Adipose tissue (tissue), 3 donors: Measurements from ENCODE around the gene STK16. TPM values are rescaled to one million over a fixed set of nuclear protein-coding genes. Genes with fewer than 3 reads are reported as not detected.
"Not testable (repeated sequence)": the region's sequence is repeated elsewhere in the genome, so short reads cannot be mapped to it uniquely, and the experiment has no call there.

ENCODE experiments used
- H3K27ac ChIP-seq: one replicate; pipeline ENCODE4 v1.5.1; 2013; ENCODE audit warnings: low read depth, low read length
- WGBS, 3 donors: extraction: QIAGEN DNeasy Blood & Tissue Kit; methylation state at CpG; one replicate each; pipeline ENCODE4 v1.1.7; 2013; 5-methylcytosine and 5-hydroxymethylcytosine counted together
- polyA plus RNA-seq, 3 donors: library from polyadenylated mRNA; stranded (reverse); fragments of 200-250 nt; gene quantifications; one replicate each; pipeline ENCODE4 v1.2.3, GENCODE V29; 2013
- donor health status: healthy with polysubstance abuse.
- donor health status: Bipolar disorder and iron deficiency.
- donor health status: healthy.

STK16 gene
- polyA plus RNA-seq, 3 donors: 33.8 to 36.6 (median 33.9) TPM

DNA sequence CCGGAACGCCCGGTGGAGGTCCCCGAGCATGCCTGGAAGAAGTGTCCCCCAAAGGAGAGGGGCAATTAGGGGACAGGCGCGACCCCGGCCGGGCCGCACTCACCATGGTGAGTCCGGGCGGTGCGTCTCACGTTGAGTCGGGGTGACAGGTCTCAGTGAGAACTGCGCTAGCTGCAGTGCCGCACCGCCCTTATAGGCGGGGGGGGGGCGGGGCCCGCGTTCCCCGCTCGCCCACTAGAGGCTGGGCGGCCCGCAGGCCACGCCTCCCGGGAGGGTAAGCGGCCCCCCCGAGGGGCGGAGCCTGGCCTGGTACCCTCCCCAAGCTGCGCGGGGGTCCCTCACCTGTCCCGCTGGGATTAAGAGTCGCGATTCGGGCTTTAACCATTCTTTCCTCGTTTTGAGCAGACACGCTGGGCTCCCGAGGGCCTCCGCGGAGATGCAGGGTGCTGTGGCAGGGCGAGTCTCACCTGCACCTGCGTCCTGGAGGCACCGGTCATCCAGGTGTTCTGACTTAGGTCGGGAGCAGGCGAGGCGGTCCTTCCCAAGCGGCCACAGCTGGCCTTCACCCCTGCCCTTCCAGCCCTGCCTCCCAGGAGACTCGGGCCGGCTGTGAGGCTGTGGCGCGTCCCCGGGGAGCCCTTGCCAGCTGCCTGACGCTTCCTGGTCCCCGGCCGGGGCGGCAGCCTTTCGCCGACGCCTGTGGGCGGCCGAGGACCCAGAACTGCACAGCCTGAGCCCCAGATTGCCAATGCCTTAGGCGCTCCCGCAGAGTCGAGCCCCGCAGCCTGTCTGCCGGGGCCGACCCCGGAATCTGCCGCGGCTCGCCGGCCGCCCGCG, 8.7 kb downstream of the STK16 start, which contains the start of gene TUBA4A:
Gene TUBA4A, minus strand, starts transcription at position 166 of the 837 bp plus-strand sequence. Its CDS starts 60 bp downstream, at position 106.
- WGBS, 3 donors: 0% methylated on average over 63 to 76 of the region's 76 CpGs
- H3K27ac ChIP-seq: peak within 1 kb of the TSS; percentile 49

GRCh38 chr2:219254590-219255201, 9.4 kb downstream of the STK16 start:
- WGBS, 3 donors: 11 to 23% (median 16%) methylated on average over 12 of the region's 12 CpGs
- peak overlapping the region; percentile 49 for H3K27ac ChIP-seq

GRCh38 chr2:219258942-219259341, 13.7 kb downstream of the STK16 start:
- WGBS, 3 donors: 81 to 89% (median 88%) methylated on average over 10 of the region's 10 CpGs
- not testable (repeated sequence) for H3K27ac ChIP-seq

DNA sequence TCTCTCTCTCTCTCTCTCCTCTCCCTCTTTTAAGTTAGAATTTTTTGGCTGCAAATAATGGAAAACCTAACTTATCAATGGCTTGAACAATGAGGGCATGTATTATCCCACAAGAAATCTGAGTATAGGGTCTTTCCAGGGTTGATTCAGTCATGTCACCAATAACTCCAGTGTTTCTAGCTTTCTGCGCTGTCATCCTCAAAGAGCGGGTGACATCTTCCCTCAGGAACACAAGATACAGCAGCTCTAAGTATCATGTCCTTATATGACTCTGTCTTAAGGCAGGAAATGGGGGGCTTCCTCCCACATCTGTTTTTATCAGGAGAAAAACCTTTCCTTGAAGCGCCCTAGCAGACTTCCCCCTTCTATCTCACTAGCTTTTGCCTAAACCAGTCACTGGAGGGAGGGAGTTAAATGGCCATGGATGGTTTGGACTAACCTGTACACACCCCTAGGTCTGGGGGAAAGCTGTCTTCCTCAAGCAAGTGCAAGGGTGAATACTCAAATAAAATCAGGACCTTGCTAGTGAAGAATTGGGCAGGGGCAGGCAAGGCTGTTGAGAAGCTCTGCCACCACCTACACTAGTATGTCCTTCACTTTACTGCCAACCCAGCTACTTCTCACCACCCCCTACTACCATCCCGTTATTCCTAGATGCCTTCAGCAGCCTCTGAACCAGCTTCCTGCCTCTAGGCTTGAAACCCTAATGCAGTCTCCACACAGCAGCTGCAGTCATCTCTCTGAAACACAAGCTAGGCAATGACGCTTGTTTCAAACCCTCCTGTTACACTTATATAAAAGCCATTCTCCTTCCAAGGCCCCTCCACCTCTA, 16.0 kb downstream of the STK16 start:
- 53 to 69% (median 57%) methylated on average over 5 of the region's 5 CpGs for WGBS, 3 donors
- no peak overlapping the region for H3K27ac ChIP-seq

DNA sequence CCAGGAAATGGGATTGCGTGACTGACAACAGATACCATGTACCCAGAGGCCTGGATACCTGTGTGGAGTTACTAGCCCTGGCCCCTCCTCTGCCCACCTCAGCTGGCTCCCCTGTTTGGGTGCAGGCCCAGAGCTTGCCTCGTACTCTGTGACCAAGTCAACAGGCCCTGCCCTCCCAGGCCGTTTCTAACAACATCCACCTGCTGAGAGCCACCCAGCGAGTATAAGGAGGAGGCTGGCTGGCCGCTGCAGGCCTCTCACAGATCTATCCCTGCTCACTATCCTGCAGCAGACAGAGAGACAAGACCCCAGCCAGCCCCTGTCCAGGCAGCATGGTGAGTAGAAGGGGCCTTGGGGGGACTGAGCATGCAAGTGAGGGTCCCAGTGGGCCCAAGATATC, 21.0 kb downstream of the STK16 start:
- WGBS, 3 donors: 67 to 77% (median 75%) methylated on average over 5 of the region's 5 CpGs
- no peak overlapping the region for H3K27ac ChIP-seq

- no peak overlapping the region for H3K27ac ChIP-seq
- 83 to 94% methylated on average over 1 of the region's 1 CpG; no CpG with 5 or more reads in 1 of the 3 donors for WGBS, 3 donors
Observed at GRCh38 chr2:219266886-219267285, 21.6 kb downstream of the STK16 start.

- 78 to 90% (median 84%) methylated on average over 2 of the region's 2 CpGs for WGBS, 3 donors
- no peak overlapping the region for H3K27ac ChIP-seq
Observed at GRCh38 chr2:219268294-219268693, 23.0 kb downstream of the STK16 start.

DNA sequence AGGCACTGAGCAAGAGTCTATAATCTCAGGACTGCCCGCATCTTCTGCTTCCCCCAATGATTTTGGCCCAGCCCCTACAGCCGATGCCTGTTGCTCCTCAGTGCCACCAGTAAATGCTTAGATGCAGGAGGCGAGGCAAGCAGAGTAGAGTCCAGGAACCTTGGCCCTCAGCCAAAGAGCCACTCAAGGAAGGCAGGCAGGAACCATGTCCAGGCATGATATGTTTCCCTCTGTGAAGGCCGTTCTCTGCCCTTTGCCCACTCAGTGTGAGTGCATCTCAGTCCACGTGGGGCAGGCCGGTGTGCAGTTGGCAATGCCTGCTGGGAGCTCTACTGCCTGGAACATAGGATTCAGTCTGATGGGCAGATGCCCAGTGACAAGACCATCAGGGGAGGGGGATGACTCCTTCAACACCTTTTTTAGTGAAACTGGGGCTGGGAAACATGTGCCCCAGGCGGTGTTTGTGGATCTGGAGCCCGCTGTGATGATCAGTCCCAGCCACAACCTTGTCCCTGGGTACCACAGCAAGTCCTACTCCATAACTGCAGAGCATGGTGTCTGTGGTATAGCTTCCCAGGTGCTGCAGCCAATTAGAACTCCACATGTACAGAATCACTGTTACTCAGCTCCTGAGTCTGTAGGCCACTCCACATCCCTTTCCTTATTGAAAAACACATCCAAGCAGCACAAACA, 24.2 kb downstream of the STK16 start:
- WGBS, 3 donors: 36 to 66% (median 62%) methylated on average over 8 of the region's 8 CpGs
- H3K27ac ChIP-seq: no peak overlapping the region

- no peak overlapping the region for H3K27ac ChIP-seq
- 87 to 100% (median 88%) methylated on average over 5 of the region's 5 CpGs for WGBS, 3 donors
Observed at GRCh38 chr2:219270055-219270372, 24.7 kb downstream of the STK16 start.

DNA sequence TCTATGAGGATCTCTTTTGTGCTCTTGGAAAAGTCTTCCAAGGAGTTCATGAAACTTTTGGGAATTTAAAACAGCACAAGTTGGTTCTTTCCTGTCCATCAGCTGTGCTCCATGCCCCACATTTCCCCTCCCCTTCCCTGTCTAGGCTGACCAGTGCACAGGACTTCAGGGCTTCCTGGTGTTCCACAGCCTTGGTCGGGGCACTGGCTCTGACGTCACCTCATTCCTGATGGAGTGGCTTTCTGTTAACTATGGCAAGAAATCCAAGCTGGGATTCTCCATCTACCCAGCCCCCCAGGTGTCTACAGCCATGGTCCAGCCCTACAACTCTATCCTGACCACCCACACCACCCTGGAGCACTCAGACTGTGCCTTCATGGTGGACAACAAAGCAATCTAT, 25.7 kb downstream of the STK16 start:
- WGBS, 3 donors: 70 to 89% (median 89%) methylated on average over 2 of the region's 2 CpGs
- H3K27ac ChIP-seq: no peak overlapping the region

DNA sequence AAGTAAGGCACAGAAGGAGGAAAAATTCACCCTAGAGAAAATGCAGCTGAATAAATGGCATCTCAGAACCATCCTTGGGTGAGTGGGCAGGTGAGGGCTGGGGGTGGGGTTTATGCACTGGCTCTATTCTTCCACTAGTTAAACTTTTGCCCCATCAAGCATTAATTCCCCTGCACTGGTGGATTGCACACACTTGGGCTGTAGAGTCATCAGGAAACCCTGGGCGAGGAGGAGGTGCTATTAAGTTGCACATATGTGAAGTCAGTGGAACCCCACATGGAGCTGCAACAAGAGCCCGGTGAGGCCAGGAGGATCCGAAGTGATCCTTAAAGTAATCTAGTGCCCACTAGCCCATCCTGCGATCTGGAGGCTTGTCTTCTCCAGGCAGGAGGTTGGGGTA, 27.1 kb downstream of the STK16 start:
- no peak overlapping the region for H3K27ac ChIP-seq
- WGBS, 3 donors: 73 to 86% (median 83%) methylated on average over 4 of the region's 4 CpGs

DNA sequence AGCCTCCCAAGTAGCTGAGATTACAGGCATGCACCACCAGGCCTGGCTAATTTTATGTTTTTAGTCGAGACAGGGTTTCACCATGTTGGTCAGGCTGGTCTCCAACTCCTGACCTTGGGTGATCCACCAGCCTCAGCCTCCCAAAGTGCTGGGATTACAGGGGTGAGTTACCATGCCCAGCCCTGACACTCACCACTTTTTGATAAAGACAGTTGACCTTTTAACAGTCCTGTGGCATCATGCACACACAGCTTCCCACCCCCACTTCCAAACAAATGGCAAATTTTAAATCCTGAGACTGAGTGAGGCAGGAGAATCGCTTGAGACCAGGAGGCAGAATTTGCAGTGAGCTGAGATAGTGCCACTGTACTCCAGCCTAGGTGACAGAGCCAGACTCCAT, 27.7 kb downstream of the STK16 start:
- 76 to 80% (median 78%) methylated on average over 2 of the region's 2 CpGs for WGBS, 3 donors
- H3K27ac ChIP-seq: no peak overlapping the region

GRCh38 chr2:219273937-219274336, 28.7 kb downstream of the STK16 start:
- 82 to 87% (median 85%) methylated on average over 3 of the region's 3 CpGs for WGBS, 3 donors
- H3K27ac ChIP-seq: no peak overlapping the region

- 46 to 60% (median 52%) methylated on average over 6 of the region's 6 CpGs for WGBS, 3 donors
- H3K27ac ChIP-seq: no peak overlapping the region
Observed at GRCh38 chr2:219274361-219274921, 29.2 kb downstream of the STK16 start.

GRCh38 chr2:219277703-219278654, 32.7 kb downstream of the STK16 start:
- H3K27ac ChIP-seq: no peak overlapping the region
- 26 to 28% (median 26%) methylated on average over 25 of the region's 25 CpGs for WGBS, 3 donors

- peak overlapping the region; percentile 51 for H3K27ac ChIP-seq
- 6 to 13% (median 11%) methylated on average over 9 of the region's 9 CpGs for WGBS, 3 donors
Observed at GRCh38 chr2:219278655-219279150, 33.4 kb downstream of the STK16 start.
